NCI-H128 (cell line): ENCODE measurements around the gene MUC5AC.
"Not testable (repeated sequence)": the region's sequence is repeated elsewhere in the genome, so short reads cannot be mapped to it uniquely, and the experiment has no call there.

Experiments
- DNase-seq: peaks from one replicate; lab custom pipeline; 2025; ENCODE audit not compliant: unreplicated experiment; lab: John Stamatoyannopoulos, UW

Gene MUC5AC, protein sequence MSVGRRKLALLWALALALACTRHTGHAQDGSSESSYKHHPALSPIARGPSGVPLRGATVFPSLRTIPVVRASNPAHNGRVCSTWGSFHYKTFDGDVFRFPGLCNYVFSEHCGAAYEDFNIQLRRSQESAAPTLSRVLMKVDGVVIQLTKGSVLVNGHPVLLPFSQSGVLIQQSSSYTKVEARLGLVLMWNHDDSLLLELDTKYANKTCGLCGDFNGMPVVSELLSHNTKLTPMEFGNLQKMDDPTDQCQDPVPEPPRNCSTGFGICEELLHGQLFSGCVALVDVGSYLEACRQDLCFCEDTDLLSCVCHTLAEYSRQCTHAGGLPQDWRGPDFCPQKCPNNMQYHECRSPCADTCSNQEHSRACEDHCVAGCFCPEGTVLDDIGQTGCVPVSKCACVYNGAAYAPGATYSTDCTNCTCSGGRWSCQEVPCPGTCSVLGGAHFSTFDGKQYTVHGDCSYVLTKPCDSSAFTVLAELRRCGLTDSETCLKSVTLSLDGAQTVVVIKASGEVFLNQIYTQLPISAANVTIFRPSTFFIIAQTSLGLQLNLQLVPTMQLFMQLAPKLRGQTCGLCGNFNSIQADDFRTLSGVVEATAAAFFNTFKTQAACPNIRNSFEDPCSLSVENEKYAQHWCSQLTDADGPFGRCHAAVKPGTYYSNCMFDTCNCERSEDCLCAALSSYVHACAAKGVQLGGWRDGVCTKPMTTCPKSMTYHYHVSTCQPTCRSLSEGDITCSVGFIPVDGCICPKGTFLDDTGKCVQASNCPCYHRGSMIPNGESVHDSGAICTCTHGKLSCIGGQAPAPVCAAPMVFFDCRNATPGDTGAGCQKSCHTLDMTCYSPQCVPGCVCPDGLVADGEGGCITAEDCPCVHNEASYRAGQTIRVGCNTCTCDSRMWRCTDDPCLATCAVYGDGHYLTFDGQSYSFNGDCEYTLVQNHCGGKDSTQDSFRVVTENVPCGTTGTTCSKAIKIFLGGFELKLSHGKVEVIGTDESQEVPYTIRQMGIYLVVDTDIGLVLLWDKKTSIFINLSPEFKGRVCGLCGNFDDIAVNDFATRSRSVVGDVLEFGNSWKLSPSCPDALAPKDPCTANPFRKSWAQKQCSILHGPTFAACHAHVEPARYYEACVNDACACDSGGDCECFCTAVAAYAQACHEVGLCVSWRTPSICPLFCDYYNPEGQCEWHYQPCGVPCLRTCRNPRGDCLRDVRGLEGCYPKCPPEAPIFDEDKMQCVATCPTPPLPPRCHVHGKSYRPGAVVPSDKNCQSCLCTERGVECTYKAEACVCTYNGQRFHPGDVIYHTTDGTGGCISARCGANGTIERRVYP (N-terminal part only)

DNA sequence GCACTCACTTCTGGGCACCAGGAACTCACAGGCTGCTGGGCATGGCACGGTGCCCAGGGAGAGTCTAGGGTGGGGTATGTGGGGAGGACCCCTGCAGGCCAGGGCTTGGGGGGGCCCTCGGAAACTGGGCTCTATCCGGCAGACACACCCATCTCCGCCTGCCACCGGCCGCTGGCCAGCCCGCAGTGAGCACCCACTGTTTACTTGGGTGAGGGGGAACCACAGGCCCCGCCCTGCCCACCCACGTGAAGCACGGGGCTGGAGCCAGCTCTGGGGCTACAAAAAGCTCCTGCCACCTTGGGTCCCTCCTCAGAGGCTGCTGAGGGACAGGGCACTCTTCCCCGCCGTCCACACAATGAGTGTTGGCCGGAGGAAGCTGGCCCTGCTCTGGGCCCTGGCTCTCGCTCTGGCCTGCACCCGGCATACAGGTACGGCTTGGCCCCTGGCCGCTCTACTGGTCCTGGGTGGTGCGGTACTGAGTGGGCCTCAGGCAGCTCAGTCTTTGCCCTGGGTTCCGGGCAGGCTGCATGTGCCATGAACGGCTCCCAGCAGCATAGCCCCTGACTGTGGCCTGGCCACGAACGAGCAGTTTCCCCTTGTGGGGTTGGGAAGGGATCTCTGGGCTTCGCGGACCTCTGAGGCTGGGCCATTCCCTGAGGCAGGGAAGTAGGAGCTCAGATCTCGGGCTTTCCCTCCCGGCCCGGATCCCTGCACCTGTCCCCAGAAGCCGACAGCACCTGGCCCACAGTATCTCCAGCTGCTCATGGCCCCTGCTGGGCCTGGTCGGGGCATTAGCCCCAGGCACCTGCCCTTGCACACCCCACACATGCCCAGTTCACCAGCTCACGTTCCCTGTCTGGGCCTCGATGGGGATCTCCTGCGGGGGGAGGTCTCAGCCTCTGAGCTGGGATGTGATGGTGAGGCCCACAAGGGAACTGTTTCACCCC is at the start of gene MUC5AC:
Gene MUC5AC, plus strand, starts transcription at position 309 of the 947 bp plus-strand sequence. Its CDS starts 47 bp downstream, at position 356.
- DNase-seq: no peak

DNA sequence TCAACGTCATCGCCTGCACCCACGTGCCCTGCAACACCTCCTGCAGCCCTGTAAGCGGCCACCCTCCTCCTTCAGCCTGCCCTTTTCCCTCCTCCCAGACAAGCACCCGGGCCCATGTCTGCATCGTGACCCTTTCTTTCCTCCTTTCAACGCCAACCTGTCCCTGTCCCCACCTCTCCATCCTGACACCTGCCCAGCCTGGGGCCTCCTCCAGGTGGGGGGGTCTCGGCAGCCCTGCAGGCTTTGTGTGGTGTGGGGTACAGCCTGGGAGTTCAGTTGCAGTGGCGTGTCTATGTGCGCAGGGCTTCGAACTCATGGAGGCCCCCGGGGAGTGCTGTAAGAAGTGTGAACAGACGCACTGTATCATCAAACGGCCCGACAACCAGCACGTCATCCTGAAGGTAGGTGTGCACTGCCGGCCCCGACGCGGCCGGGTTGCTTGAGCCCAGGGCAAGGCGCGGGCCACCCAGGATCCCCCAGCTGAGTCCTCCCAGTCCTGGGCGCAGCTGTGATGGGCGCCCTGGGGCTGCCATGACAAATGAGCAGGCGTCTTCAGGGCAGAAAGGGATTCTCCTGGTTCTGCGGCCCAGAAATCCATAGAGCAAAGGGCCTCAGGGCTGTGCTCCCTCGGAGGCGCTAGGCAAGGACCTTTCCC is 49.4 kb upstream of the MUC5AC start:
- DNase-seq: no peak

DNA sequence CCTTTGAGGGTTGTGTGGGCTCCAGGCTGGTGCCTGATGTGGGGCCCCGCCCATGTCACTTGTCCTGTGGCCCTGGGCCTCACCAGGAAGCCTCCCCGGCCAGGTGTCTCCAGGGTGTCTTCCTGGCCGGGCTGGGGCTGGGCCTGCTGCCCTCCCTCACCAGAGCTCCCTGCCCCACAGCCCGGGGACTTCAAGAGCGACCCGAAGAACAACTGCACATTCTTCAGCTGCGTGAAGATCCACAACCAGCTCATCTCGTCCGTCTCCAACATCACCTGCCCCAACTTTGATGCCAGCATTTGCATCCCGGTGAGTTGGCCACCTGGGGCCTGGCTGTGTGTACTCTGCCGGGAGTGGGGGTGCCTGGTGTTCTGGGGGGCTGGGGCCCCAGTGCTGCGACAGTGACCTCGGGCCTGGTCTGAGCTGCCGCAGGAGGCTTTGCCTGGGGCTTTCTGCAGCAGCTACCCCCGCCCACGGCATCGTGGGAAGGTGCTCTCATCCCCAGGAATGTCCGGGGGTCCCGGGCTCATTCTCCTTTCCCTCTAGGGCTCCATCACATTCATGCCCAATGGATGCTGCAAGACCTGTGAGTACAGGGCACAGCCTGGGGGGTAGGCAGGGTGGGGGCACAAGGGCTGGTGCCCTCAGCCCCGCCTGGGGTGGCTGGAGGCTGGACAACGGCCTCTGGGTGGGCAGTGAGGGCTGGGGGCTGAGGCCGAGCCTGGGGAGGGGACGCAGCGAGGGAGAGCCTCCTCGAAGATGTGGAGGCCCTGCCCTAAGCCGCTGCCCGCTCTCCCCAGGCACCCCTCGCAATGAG is 48.4 kb upstream of the MUC5AC start:
- no peak for DNase-seq

DNA sequence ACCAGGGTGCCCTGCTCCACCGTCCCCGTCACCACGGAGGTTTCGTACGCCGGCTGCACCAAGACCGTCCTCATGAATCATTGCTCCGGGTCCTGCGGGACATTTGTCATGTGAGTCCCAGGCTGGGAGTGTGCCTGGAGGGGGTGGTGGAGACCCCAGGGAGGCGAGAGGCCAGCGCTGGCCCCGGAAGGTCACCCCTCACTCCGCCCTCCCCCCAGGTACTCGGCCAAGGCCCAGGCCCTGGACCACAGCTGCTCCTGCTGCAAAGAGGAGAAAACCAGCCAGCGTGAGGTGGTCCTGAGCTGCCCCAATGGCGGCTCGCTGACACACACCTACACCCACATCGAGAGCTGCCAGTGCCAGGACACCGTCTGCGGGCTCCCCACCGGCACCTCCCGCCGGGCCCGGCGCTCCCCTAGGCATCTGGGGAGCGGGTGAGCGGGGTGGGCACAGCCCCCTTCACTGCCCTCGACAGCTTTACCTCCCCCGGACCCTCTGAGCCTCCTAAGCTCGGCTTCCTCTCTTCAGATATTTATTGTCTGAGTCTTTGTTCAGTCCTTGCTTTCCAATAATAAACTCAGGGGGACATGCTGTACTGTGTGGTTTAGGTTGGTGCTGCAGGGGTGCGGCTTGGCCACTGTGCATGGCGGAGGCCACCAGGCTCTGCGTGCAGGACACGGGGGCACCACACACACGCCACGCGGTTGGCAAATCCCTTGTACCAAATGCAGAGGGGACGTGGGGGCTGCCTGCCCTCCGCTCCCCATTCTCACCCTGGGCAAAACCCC is 47.6 kb upstream of the MUC5AC start:
- no peak for DNase-seq

DNA sequence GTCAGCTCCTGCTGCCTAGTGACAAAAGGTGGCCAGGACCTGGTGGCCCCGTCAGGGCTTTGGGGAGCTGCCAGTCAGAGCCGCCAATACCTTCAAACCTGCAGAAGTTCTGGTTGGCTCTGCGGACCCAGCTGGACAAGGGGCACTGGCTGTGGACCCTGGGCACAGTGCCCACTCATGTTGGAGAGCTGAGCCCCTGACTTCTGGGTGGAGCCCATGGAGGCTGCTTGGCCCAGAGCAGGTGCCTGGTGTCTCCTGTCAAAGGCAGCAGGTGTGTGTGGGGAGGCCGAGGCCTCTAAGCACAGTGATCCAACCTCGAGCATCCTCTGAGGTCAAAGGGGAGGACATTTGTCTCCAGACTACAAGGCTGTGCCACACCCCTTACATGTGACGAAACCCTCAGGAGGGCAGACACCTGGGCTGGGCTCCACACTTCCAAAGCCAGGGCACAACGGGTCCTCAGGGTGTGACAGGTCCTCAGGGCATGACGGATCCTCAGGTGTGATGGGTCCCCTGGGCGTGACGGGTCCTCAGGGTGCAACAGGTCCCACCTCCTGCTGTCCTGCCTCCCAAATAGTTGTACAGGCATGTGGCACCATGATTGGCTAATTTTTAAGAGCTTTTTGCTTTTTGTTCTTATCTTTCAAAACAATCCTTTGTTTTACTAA is 46.1 kb upstream of the MUC5AC start:
- DNase-seq: no peak

DNA sequence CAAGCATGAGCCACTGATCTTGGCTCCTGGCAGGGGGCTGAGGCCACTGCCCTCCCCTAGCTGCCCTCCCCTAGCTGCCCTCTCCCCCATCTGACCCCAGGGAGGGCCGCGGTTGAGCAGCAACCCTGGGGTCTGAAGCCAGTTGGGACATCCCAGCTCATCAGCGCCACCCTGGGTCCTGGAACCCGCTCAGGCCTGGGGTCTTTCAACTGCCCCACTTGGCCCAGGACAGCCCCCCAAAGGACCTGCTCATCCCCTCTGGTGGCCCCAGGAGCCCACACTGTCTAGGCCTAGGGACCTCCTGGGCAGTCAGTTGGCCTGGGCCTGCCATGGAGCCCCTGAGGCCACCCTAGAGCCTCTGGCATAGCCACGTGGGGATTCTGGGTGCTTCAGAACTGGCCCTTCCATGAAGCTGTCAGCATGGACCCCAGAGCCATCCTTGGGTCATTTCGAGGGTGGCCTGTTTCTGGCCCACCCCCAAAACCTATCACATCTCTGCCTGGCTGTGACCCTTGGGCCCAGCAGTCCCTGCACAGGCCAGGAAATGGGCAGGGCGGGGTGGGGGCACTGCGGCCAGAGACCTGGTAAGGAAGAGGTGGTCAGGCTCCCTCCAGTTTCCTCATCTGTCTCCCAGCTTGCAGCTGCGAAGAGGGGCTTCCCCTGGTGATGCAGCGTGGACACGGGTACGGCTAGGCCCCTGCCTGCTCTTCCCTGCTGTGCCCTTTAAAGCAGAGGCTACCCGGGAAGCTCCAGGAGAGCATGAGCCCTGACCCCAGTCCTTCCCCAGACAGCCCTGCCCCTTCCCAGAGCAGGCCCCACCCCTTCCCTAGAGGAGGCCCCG is 45.2 kb upstream of the MUC5AC start:
- no peak for DNase-seq

DNA sequence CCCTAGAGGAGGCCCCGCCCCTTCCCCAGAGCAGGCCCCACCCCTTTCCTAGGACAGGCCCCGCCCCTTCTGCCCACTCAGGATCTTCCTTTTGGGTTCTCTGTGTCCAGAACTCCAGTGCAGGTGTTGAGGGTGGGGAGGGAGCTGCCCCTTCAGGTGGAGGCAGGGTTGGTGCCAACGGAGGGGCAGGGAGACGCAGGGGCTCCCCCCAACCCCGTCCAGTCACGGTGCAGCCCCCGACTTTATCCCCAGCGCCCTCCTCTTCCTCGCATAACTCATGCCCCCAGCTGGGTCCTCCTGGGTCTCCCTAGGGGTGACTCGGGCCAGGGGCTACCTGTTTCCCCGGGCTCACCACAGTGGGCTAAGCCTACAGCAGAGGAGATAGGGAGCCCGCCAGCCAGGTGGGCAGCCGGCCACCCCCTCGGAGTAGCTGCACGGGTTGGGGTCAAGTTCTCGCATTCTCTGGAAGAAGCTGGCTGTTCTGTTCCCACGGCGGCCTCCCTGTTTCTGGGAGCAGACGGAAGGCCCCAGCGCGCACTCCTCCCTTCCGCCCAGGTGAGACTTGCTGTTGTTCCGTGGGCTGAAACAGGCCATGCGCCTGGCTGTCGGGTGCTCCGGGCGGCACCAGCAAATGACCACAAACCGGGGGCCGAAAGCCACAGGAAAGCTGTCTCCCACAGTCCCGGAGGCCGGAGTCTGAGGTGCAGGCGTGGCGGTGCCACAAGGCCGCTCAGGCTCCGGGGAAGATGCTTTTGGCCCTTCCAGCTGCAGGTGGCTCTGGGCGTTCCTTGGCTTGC is 44.1 kb upstream of the MUC5AC start:
- DNase-seq: no peak

DNA sequence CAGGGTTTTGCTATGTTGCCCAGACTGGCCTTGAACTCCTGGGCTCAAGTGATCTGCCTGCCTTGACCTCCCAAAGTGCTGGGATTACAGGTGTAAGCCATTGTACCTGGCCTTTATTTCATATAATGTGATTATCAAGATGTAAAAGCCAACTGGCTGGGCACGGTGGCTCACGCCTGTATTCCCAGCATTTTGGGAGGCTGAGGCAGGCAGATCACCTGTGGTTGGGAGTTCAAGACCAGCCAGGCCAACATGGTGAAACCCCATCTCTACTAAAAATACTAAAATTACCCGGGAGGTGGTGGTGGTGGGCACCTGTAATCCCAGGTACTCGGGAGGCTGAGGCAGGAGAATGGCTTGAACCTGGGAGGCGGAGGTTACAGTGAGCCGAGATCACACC is 42.5 kb upstream of the MUC5AC start:
- not testable (repeated sequence) for DNase-seq

DNA sequence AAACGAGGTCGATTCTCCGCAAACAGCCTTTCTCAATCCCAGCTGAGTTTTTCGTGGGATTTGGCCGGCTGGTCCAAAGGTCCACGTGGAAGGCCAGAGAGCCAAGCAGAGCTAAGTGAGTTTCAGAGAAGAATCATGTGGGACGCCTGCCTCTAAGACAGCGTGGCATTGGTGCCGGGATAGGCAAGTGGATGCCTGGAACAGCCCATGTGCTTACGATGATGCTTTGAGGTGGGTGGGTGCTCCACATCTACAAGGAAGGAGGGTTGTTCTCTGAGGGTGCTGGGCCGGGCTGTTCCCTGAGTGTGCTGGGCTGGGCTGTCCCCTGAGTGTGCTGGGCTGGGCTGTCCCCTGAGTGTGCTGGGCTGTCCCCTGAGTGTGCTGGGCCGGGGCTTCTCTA is 41.6 kb upstream of the MUC5AC start:
- DNase-seq: no peak

DNA sequence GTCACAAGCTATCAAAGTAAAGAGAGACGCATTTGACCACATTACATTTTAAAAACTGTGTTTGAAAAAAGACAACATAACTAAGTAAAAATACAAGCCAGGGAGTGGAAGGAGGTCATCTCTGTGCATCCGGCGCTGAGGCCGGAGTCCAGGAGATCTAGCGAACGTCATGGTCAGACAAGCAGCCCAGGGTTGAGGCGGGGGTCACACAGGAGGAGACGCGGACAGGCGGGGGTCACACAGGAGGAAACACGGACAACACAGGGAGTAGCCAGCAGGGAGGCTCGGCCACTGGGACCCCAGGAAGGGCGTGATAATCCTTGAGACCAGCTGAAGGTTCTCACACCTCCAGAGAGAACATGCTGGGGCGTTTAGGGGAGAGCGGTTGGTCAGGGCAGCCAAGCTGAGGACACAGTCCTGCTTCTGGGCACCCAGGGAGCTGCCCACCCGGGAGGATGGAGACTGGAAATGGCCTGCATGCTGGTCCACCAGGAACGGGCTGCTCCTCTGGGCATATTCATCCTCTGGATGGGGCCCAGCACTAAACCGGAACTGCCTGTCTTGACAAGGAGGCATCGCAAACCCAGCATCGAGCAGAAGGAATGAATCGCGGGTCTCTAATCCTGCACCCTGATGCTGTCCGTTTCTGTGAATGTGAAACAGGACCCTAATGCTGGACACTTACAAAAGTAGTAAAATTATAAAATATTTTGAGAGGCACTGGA is 40.9 kb upstream of the MUC5AC start:
- no peak for DNase-seq

DNA sequence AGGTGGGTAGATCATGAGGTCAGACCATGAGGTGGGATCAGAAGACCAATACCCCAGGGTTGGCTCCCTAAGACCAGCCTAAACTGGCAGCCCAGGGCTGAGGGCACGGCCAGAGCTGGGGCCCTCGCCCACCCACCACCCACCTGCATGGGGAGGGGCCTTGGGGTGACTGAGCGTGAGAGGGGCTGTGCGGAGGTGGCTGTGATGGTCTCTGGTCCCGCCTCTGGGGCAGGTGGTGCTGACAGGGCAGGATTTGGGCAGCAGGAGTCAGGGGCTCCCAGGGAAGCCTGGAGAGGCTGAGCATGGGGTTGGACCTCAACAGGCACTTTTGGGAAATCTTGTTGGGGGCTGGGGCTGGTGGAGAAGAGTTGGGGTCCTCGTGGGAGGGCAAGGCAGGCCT is 39.8 kb upstream of the MUC5AC start:
- DNase-seq: no peak

DNA sequence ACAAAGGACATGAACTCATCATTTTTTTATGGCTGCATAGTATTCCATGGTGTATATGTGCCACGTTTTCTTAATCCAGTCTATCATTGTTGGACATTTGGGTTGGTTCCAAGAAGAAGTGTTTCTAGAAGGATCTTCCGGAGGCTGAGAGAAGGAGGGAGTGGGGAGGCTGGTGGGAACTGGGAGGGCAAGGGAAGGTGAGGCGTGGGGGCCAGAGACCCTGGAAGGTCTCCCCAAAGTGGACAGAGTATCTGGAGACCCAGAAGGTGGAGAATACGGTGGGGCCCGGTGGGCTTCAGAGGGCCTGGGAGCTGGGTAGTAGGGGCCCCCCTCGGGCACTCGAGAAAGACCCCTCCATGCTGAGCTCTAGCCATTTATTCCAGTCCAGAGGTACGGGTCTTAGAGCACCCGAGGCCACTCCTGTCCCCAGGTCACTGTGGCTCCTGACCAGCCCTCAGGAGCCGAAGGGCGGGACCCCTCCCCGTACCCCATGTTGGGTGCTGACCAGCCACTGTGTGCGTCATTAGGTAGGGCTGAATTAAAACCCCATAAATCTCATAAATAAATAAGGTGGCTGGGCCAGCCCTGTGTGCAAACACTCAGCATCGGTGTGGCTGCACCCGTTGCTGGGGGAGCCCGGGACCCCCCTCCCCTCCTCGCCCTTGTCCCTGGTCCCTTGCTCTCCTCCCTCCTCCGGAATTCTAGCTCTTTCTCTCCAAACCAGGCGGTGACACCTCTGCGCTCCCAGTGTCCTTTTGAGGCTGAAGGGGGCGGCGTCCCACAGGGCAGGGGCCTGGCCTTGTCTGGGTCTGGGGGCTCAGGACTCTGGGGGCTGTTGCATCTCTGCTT is 38.8 kb upstream of the MUC5AC start:
- no peak for DNase-seq

DNA sequence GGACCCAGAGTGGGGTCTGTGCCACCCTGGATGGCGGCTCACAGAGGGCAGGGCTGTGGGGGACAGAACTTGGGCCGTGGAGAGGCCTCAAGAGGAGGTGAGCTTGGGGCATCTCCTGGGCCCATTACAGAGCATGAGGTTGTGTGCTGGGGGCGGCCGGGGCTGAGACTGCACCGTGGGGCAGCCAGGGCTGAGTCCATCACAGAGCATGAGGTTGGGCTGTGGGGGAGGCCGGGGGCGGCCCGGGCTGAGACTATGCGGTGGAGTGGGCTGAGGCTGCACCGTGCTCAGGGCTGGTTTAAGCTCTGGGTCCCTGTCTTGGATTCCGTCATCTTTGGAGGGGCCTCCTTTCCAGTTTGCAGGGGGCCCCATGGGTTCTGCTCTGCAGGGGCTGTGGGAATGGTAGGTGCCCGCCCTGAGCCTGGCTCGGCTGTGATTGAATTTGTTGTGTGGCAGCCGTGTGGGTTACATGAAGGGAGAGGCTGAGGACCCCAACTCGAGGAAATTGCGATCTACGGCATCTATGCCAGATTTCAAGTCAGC is 38.1 kb upstream of the MUC5AC start:
- no peak for DNase-seq
